ENCODE measurements around the gene CBLN3.
A peak's percentile ranks its signal among the peaks of the same experiment; 100 is the strongest.
"Not testable (repeated sequence)": the region's sequence is repeated elsewhere in the genome, so short reads cannot be mapped to it uniquely, and the experiment has no call there.

Gene CBLN3

GRCh38 chr14:24429395-24430142, at the start of gene CBLN3, which contains the start of gene KHNYN:
CBLN3 (minus strand) TSS chr14:24429668; CDS start chr14:24429054, 614 bp downstream.
KHNYN (plus strand) TSS chr14:24429954; CDS start chr14:24430731, 777 bp downstream.
- DNase-seq, result peak; percentile 95

- DNase-seq, result no peak
These were observed 45.8 kb upstream of the CBLN3 start for GRCh38 chr14:24475261-24475660.

GRCh38 chr14:24473211-24473610, 43.7 kb upstream of the CBLN3 start:
- no peak for DNase-seq

GRCh38 chr14:24470450-24470849, 41.0 kb upstream of the CBLN3 start:
- DNase-seq, result not testable (repeated sequence)

- DNase-seq, result no peak
These were observed 36.3 kb upstream of the CBLN3 start for GRCh38 chr14:24465805-24466204.

GRCh38 chr14:24465368-24465767, 35.9 kb upstream of the CBLN3 start:
- no peak for DNase-seq

GRCh38 chr14:24463884-24464785, 34.7 kb upstream of the CBLN3 start:
- DNase-seq, result no peak

- no peak for DNase-seq
These were observed 33.8 kb upstream of the CBLN3 start for GRCh38 chr14:24463017-24463883.

- no peak for DNase-seq
These were observed 31.9 kb upstream of the CBLN3 start for GRCh38 chr14:24461336-24461735.

- DNase-seq, result no peak
These were observed 29.9 kb upstream of the CBLN3 start for GRCh38 chr14:24459331-24459730.

- DNase-seq, result no peak
These were observed 29.3 kb upstream of the CBLN3 start for GRCh38 chr14:24458736-24459135.

GRCh38 chr14:24456980-24457379, 27.5 kb upstream of the CBLN3 start:
- DNase-seq, result no peak

GRCh38 chr14:24450828-24451227, 21.4 kb upstream of the CBLN3 start:
- DNase-seq, result not testable (repeated sequence)

GRCh38 chr14:24443053-24443665, 13.7 kb upstream of the CBLN3 start:
- DNase-seq, result peak; percentile 40 to 66 (median 61)

GRCh38 chr14:24442240-24443052, 13.0 kb upstream of the CBLN3 start, which contains the start of gene SDR39U1:
SDR39U1 (minus strand) TSS chr14:24442776; CDS start chr14:24442769, 7 bp downstream.
- DNase-seq, result peak; percentile 98 to 100 (median 100)

GRCh38 chr14:24441904-24442239, 12.4 kb upstream of the CBLN3 start:
- DNase-seq, result no peak

GRCh38 chr14:24441485-24441884, 12.0 kb upstream of the CBLN3 start:
- DNase-seq, result peak in 1 of 3 donors; percentile 5

- peak in 1 of 3 donors; percentile 14 for DNase-seq
These were observed 11.3 kb upstream of the CBLN3 start for GRCh38 chr14:24440606-24441399.

- peak in 1 of 3 donors; percentile 13 for DNase-seq
These were observed 10.6 kb upstream of the CBLN3 start for GRCh38 chr14:24439830-24440605.

- DNase-seq, result peak in 1 of 3 donors; percentile 15
These were observed 9.8 kb upstream of the CBLN3 start for GRCh38 chr14:24439257-24439656.

Measured in suppressor macrophage treated with lipopolysaccharide for 1 hour (primary cell).